H1 (cell line): Measurements from ENCODE around the gene KIF15. TPM values are rescaled to one million over a fixed set of nuclear protein-coding genes. Genes with fewer than 3 reads are reported as not detected.

Source experiments
- CTCF ChIA-PET: fragments of 300-600 bp; sonication (Branson Sonifier 250); formaldehyde crosslinking; loops from one replicate; lab custom pipeline; 2021; ENCODE audit not compliant: partially characterized antibody; lab: Charles Lee
- POLR2A ChIA-PET: fragments of 300-600 bp; sonication (Branson Sonifier 250); formaldehyde crosslinking; loops from one replicate; lab custom pipeline; 2021; ENCODE audit warnings: inconsistent platforms; ENCODE audit not compliant: partially characterized antibody; lab: Charles Lee
- DNase-seq, 2 experiments: peaks; one replicate each; pipeline versions ENCODE4 v3.0.0 to v3.0.0-alpha.2; 2010 to 2022; ENCODE audit warnings: low spot score in 2 of 2, low read depth in 1 of 2, mixed read lengths in 1 of 2
- FAIRE-seq: peaks from 2 replicates; lab custom pipeline; 2011; peaks lifted over from hg19 to GRCh38; lab: Jason Lieb, UNC
- H2AFZ ChIP-seq: 2 replicates; pipeline ENCODE4 v1.8.1; 2012; ENCODE audit warnings: low read length, inconsistent platforms
- H2AK5ac ChIP-seq: 2 replicates; pipeline ENCODE4 v1.6.1; 2013; ENCODE audit warnings: low read depth, low read length
- H2BK120ac ChIP-seq: replicated peaks from 2 replicates; pipeline ENCODE3; 2013; ENCODE audit warnings: low read depth, low read length, inconsistent platforms
- H2BK12ac ChIP-seq: 2 replicates; pipeline ENCODE4 v1.6.1; 2013; ENCODE audit warnings: low read depth, low read length
- H2BK15ac ChIP-seq: 2 replicates; pipeline ENCODE4 v1.6.1; 2013; ENCODE audit warnings: low read length
- H2BK20ac ChIP-seq: 2 replicates; pipeline ENCODE4 v1.6.1; 2013; ENCODE audit warnings: low read length
- H2BK5ac ChIP-seq: 2 replicates; pipeline ENCODE4 v1.6.1; 2013; ENCODE audit warnings: low read depth, low read length
- H3K14ac ChIP-seq: 2 replicates; pipeline ENCODE4 v1.6.1; 2013; ENCODE audit warnings: inconsistent platforms; ENCODE audit not compliant: insufficient read length
- H3K18ac ChIP-seq: 2 replicates; pipeline ENCODE4 v1.6.1; 2013; ENCODE audit warnings: low read length; ENCODE audit errors: extremely low read depth
- H3K23ac ChIP-seq: 2 replicates; pipeline ENCODE4 v1.6.1; 2013; ENCODE audit warnings: inconsistent platforms; ENCODE audit not compliant: insufficient read length
- H3K23me2 ChIP-seq: 2 replicates; pipeline ENCODE4 v1.6.1; 2013; ENCODE audit warnings: low read depth, low read length
- H3K27ac ChIP-seq: 2 replicates; pipeline ENCODE4 v1.6.1; 2011; ENCODE audit warnings: low read depth, low read length, inconsistent platforms
- H3K27me3 ChIP-seq, 4 experiments: replicated peaks in 1 of 4; 1 replicate in 1 of 4; 2 replicates in 3 of 4; pipeline versions ENCODE4 v1.6.1 to v1.8.1; 2011 to 2013; ENCODE audit warnings: low read length in 3 of 4, mild to moderate bottlenecking in 3 of 4, inconsistent platforms in 2 of 4, mixed read lengths in 2 of 4, moderate library complexity in 1 of 4; ENCODE audit not compliant: control insufficient read depth in 3 of 4, insufficient read depth in 3 of 4; ENCODE audit errors: extremely low read depth in 1 of 4
- H3K36me3 ChIP-seq, 4 experiments: 2 replicates each; pipeline versions ENCODE4 v1.6.1 to v1.8.1; 2011 to 2013; ENCODE audit warnings: mild to moderate bottlenecking in 4 of 4, low read length in 3 of 4, moderate library complexity in 2 of 4, control low read depth in 1 of 4, inconsistent platforms in 1 of 4; ENCODE audit not compliant: insufficient read depth in 4 of 4, control insufficient read depth in 2 of 4
- H3K4ac ChIP-seq: replicated peaks from 2 replicates; pipeline ENCODE3; 2013; ENCODE audit warnings: low read length, low read depth, mixed read lengths, inconsistent platforms; ENCODE audit not compliant: insufficient read length
- H3K4me1 ChIP-seq, 4 experiments: replicated peaks in 1 of 4; 1 replicate in 1 of 4; 2 replicates in 3 of 4; pipeline versions ENCODE4 v1.6.1 to v1.8.1; 2011 to 2013; ENCODE audit warnings: low read length in 3 of 4, inconsistent platforms in 2 of 4, mixed read lengths in 1 of 4; ENCODE audit not compliant: insufficient read depth in 4 of 4, control insufficient read depth in 3 of 4
- H3K4me2 ChIP-seq, 2 experiments: 2 replicates each; pipeline versions ENCODE4 v1.6.1 to v1.8.1; 2011 to 2013; ENCODE audit warnings: low read depth in 2 of 2, low read length in 2 of 2, control low read depth in 1 of 2, inconsistent platforms in 1 of 2, mild to moderate bottlenecking in 1 of 2; ENCODE audit not compliant: insufficient read depth in 1 of 2
- H3K4me3 ChIP-seq, 4 experiments: fragments of 200-600, 300-600 bp in 1 of 4; sonication (generic), shearing (Covaris generic), sonication (Bioruptor Twin) in 1 of 4; 2 replicates each; pipeline versions ENCODE4 v1.5.1 to v1.8.1; 2011 to 2016; ENCODE audit warnings: low read length in 4 of 4, low read depth in 3 of 4, control low read depth in 2 of 4, inconsistent platforms in 2 of 4, mild to moderate bottlenecking in 2 of 4, mixed read lengths in 1 of 4, moderate library complexity in 1 of 4; ENCODE audit not compliant: insufficient read depth in 2 of 4; ENCODE audit errors: extremely low read depth in 1 of 4
- H3K56ac ChIP-seq: replicated peaks from 2 replicates; pipeline ENCODE3; 2013; ENCODE audit warnings: low read depth, mild to moderate bottlenecking, mixed read lengths, low read length, inconsistent platforms; ENCODE audit not compliant: insufficient read length
- H3K79me1 ChIP-seq: 2 replicates; pipeline ENCODE4 v1.6.1; 2013; ENCODE audit warnings: low read depth, low read length, control low read depth
- H3K79me2 ChIP-seq, 2 experiments: 2 replicates each; pipeline versions ENCODE4 v1.6.1 to v1.8.1; 2012 to 2013; ENCODE audit warnings: low read length in 2 of 2, mild to moderate bottlenecking in 2 of 2, inconsistent platforms in 1 of 2; ENCODE audit not compliant: insufficient read depth in 2 of 2, control insufficient read depth in 1 of 2
- H3K9ac ChIP-seq, 4 experiments: replicated peaks in 1 of 4; 1 replicate in 1 of 4; 2 replicates in 3 of 4; pipeline versions ENCODE4 v1.6.1 to v1.8.1; 2011 to 2013; ENCODE audit warnings: low read depth in 3 of 4, low read length in 3 of 4, control low read depth in 2 of 4, mild to moderate bottlenecking in 2 of 4, moderate library complexity in 2 of 4, inconsistent platforms in 1 of 4; ENCODE audit errors: extremely low read depth in 1 of 4
- H3K9me3 ChIP-seq, 2 experiments: 2 replicates each; pipeline versions ENCODE4 v1.6.1 to v1.8.1; 2012 to 2013; ENCODE audit warnings: mild to moderate bottlenecking in 2 of 2, moderate library complexity in 2 of 2, control low read depth in 1 of 2, inconsistent platforms in 1 of 2, low read depth in 1 of 2, low read length in 1 of 2, mixed read lengths in 1 of 2; ENCODE audit not compliant: insufficient read depth in 2 of 2
- H4K20me1 ChIP-seq, 2 experiments: replicated peaks in 1 of 2; 2 replicates each; pipeline versions ENCODE3 to v1.8.1; 2011 to 2013; ENCODE audit warnings: inconsistent platforms in 2 of 2, low read length in 2 of 2, mild to moderate bottlenecking in 1 of 2; ENCODE audit not compliant: insufficient read depth in 2 of 2, control insufficient read depth in 1 of 2
- H4K5ac ChIP-seq: 2 replicates; pipeline ENCODE4 v1.6.1; 2013; ENCODE audit warnings: low read length, low read depth, mixed read lengths, inconsistent platforms; ENCODE audit not compliant: insufficient read length
- H4K8ac ChIP-seq: 2 replicates; pipeline ENCODE4 v1.8.0; 2013; ENCODE audit warnings: mild to moderate bottlenecking, moderate library complexity, low read length, inconsistent platforms; ENCODE audit not compliant: insufficient read depth; ENCODE audit errors: extremely low read depth
- H4K91ac ChIP-seq: replicated peaks from 2 replicates; pipeline ENCODE3; 2013; ENCODE audit warnings: low read length, mixed read lengths, inconsistent platforms; ENCODE audit not compliant: insufficient read length
- CTBP2 ChIP-seq: IDR thresholded peaks from 2 replicates; pipeline ENCODE4 v1.7.0; 2011; ENCODE audit warnings: borderline replicate concordance, mild to moderate bottlenecking, moderate library complexity, mixed read lengths, low read length; ENCODE audit not compliant: insufficient read depth, insufficient read length
- EGR1 ChIP-seq: IDR thresholded peaks from 2 replicates; pipeline ENCODE4 v1.6.1; 2011; ENCODE audit warnings: low read depth, low read length, borderline replicate concordance
- GTF2F1 ChIP-seq: IDR thresholded peaks from 2 replicates; pipeline ENCODE4 v1.6.1; 2012; ENCODE audit warnings: low read depth, low read length, improper control_type of control experiment, borderline replicate concordance
- HDAC6 ChIP-seq: IDR thresholded peaks from one replicate; pipeline ENCODE4 v1.7.1; 2012; ENCODE audit warnings: low read depth, mild to moderate bottlenecking, inconsistent platforms, low read length, moderate library complexity
- NRF1 ChIP-seq: IDR thresholded peaks from 2 replicates; pipeline ENCODE4 v1.6.1; 2011; ENCODE audit warnings: mild to moderate bottlenecking, low read depth, low read length, improper control_type of control experiment
- RNF2 ChIP-seq: fragments of 200-900, 300-1000 bp; sonication (generic); IDR thresholded peaks from 2 replicates; pipeline ENCODE4 v1.7.1; 2016; ENCODE audit warnings: borderline replicate concordance, low read depth, mild to moderate bottlenecking, antibody characterized with exemption, low read length; ENCODE audit not compliant: poor library complexity, severe bottlenecking; ENCODE audit errors: missing control alignments
- SIRT6 ChIP-seq: IDR thresholded peaks from one replicate; pipeline ENCODE4 v1.7.1; 2012; ENCODE audit warnings: low read length, inconsistent platforms
- TAF1 ChIP-seq: IDR thresholded peaks from 2 replicates; pipeline ENCODE4 v1.6.1; 2011; ENCODE audit warnings: mild to moderate bottlenecking, low read depth, low read length
- TAF7 ChIP-seq: optimal IDR thresholded peaks from 2 replicates; pipeline ENCODE3; 2011; ENCODE audit warnings: low read depth, mild to moderate bottlenecking, inconsistent platforms, low read length, moderate library complexity, borderline replicate concordance
- YY1 ChIP-seq: IDR thresholded peaks from 2 replicates; pipeline ENCODE4 v1.6.1; 2011; ENCODE audit warnings: low read depth, mild to moderate bottlenecking, low read length
- WGBS, 2 experiments: shearing (Covaris generic) in 1 of 2; methylation state at CpG; one replicate each; pipeline versions ENCODE4 v1.1.6 to v1.1.7; 2013 to 2015; ENCODE audit warnings: low lambda C conversion rate in 2 of 2, mixed read lengths in 2 of 2, inconsistent platforms in 1 of 2, low coverage in 1 of 2, missing lambda C conversion rate in 1 of 2; ENCODE audit not compliant: insufficient replicate concordance in 2 of 2, insufficient coverage in 1 of 2, insufficient read length in 1 of 2; ENCODE audit errors: extremely low coverage in 1 of 2, missing lambda C conversion rate in 1 of 2; 5-methylcytosine and 5-hydroxymethylcytosine counted together
- polyA plus RNA-seq, 7 experiments: library from polyadenylated mRNA; depleted of rRNA in 3 of 7; stranded (reverse) in 5 of 7; unstranded in 2 of 7; fragments of >200 nt in 5 of 7; fragments of 200-250 nt in 2 of 7; gene quantifications; 1 replicate in 5 of 7; 2 replicates in 1 of 7; 4 replicates in 1 of 7; pipeline versions ENCODE4 v1.2.1 to v1.2.3, GENCODE V29; 2011 to 2013; ENCODE audit warnings: missing spikeins in 2 of 7, mixed read lengths in 2 of 7
- total RNA-seq: library from RNA; stranded (reverse); fragmentation: NEBNext Ultra II Directional; extraction: Animal tissue kit (Norgen Biotek cat#: 25700); gene quantifications from 2 replicates; pipeline ENCODE4 v1.2.1, GENCODE V29; 2021
- TF ChIP-seq, protein P1 (sequence below): IDR thresholded peaks from 2 replicates; pipeline ENCODE4 v1.6.1; 2012; ENCODE audit warnings: low read length, inconsistent platforms

The KIF15 gene
- total and polyA plus RNA-seq, 2 of the 8 experiments (the other 6 are each of a cell fraction or from before 2014, with no cell fraction given), result 4.2 to 25.5 TPM

DNA sequence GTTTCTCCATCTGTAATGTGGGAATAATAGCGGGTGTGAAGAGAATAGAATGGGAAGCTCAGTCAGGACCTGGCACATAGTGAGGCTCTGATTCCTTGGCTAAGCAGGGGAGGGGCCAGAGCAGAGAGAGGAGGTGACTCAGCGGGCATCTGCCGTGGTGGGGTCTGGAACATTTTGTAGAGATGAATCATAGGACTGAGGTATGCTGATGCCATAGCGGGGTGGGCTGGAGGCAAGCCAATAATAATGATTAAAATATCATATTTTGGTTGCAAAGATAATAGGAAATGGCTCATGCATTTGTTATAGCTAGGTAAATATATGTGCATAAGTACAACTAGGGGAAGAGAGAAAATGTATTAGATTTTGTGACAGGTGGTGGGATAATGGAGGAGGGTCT lies 124.0 kb downstream of the KIF15 start:
- no peak overlapping the region for H2BK5ac ChIP-seq
- H3K9ac ChIP-seq, result no peak overlapping the region
- FAIRE-seq (no peak), DNase-seq (no peak)
- H3K23ac ChIP-seq, result no peak overlapping the region
- H2AFZ ChIP-seq, result no peak overlapping the region
- H3K18ac ChIP-seq, result no peak overlapping the region
- no peak overlapping the region for H3K4me2 ChIP-seq
- H3K36me3 ChIP-seq, result no peaks in the 10 kb centered on the region
- H3K9me3 ChIP-seq, result peaks cover 4 to 8% of the 10 kb centered on the region in 2 experiments; a peak in 2 of 4 replicates
- H4K91ac ChIP-seq, result no peak overlapping the region
- no peak overlapping the region for H2BK15ac ChIP-seq
- H3K4me1 ChIP-seq, result peaks cover 0 to 2% (median 0%) of the 10 kb centered on the region in 4 experiments; a peak in 2 of 7 replicates
- no peak overlapping the region for H3K14ac ChIP-seq
- no peak overlapping the region for H4K5ac ChIP-seq
- no peak overlapping the region for H3K56ac ChIP-seq
- TF ChIP-seq, protein P1, sequence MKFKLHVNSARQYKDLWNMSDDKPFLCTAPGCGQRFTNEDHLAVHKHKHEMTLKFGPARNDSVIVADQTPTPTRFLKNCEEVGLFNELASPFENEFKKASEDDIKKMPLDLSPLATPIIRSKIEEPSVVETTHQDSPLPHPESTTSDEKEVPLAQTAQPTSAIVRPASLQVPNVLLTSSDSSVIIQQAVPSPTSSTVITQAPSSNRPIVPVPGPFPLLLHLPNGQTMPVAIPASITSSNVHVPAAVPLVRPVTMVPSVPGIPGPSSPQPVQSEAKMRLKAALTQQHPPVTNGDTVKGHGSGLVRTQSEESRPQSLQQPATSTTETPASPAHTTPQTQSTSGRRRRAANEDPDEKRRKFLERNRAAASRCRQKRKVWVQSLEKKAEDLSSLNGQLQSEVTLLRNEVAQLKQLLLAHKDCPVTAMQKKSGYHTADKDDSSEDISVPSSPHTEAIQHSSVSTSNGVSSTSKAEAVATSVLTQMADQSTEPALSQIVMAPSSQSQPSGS, result no peak
- TF ChIP-seq YY1, result no peak
- TF ChIP-seq SIRT6, result no peak
- no peak for TF ChIP-seq NRF1
- no peak for TF ChIP-seq GTF2F1
- TF ChIP-seq TAF1, result no peak
- no peak for TF ChIP-seq CTBP2
- no peak for TF ChIP-seq HDAC6
- no peak for TF ChIP-seq EGR1
- TF ChIP-seq TAF7, result no peak
- TF ChIP-seq RNF2, result no peak
- H2BK12ac ChIP-seq, result no peak overlapping the region
- H2AK5ac ChIP-seq, result no peak overlapping the region
- no peak overlapping the region for H2BK120ac ChIP-seq
- H3K79me1 ChIP-seq, result no peaks in the 10 kb centered on the region
- no peaks in the 10 kb centered on the region for H3K27me3 ChIP-seq
- no peak overlapping the region for H3K27ac ChIP-seq
- no peak overlapping the region for H3K4me3 ChIP-seq
- no peak overlapping the region for H3K4ac ChIP-seq
- H3K79me2 ChIP-seq, result no peaks in the 10 kb centered on the region
- POLR2A ChIA-PET, result interaction anchor here (1.4 to 2.2 kb wide), 2 partner anchors 12 to 28 kb away, joined by 5 read pairs; no protein-coding TSS in a partner anchor
- H4K20me1 ChIP-seq, result no peaks in the 10 kb centered on the region
- H4K8ac ChIP-seq, result no peak overlapping the region
- H3K23me2 ChIP-seq, result no peaks in the 10 kb centered on the region; the same call in 1 of the 2 replicates
- CTCF ChIA-PET, result interaction anchor here (3.4 kb wide), 1 partner anchor 13 kb away, joined by 17 read pairs; the partner anchor contains the start of gene TGM4
- 90% methylated on average over 4 of the region's 4 CpGs; no CpG with 5 or more reads in 1 of the 2 experiments for WGBS, 2 experiments
- H2BK20ac ChIP-seq, result no peak overlapping the region
